ENCODE data around the gene EYS. TPM values are rescaled to one million over a fixed set of nuclear protein-coding genes. Genes with fewer than 3 reads are reported as not detected.

Gene EYS
- polyA plus RNA-seq, 1 of the 3 experiments (the other 2 are of a cell fraction), result 0.05 TPM

DNA sequence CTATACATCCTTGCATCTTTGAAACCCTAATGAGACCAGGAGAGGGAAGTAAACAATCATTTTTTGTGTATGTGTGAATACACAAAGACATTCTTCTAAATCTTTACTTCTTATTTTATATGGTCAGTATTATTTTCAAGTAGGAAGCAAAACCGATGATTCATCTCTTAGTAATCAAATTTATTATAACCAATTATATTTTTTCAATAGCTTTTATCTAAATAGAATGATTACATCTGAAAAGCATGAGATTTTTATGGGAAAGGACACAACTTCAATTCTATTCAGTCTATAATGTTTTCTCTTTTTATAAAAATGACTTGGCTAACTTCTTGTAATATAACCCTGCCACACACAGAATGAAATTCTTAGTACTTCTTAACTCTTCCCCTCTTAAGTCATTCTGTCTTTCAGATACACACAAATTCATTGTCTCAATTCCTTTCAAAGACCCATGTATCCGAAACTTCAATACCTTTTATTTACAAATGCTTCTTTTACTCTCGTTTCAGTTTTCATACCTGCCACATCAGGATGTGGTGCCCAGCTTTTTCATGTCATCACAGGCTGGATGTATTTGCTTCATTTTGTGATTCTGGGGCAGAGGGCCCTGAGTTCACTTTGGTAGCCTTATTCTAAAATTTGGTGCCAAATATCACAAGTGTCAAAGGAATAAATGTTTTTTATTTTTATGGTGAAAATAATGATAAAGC, 1844.4 kb downstream of the EYS start:
- no peaks in the 10 kb centered on the region for H3K27me3 ChIP-seq (ENCODE audit: insufficient read depth)
- no peak overlapping the region for H3K4me3 ChIP-seq (ENCODE audit: low read depth in 2 of 2, low read length in 1 of 2)
- TF ChIP-seq EP300 (IDR thresholded peaks at IDR 0.05; ENCODE audit: borderline replicate concordance in 1 of 2, low read depth in 1 of 2, low read length in 1 of 2) (no peak), NFIC (IDR thresholded peaks at IDR 0.05; ENCODE audit: borderline replicate concordance) (no peak), FOXM1 (IDR thresholded peaks at IDR 0.05; ENCODE audit: low read depth) (no peak), RXRA (IDR thresholded peaks at IDR 0.05; ENCODE audit: borderline replicate concordance, low read depth) (no peak), GATA2 (CRISPR knock-in tag; IDR thresholded peaks at IDR 0.05) (no peak), RAD21 (IDR thresholded peaks at IDR 0.05; ENCODE audit: low read length) (no peak), TEAD4 (IDR thresholded peaks at IDR 0.05; ENCODE audit: borderline replicate concordance, insufficient read depth) (no peak), MEF2A (IDR thresholded peaks at IDR 0.05; ENCODE audit: borderline replicate concordance, low read depth) (no peak), MXI1 (IDR thresholded peaks at IDR 0.05; ENCODE audit: low read depth, low read length) (no peak), GABPA (IDR thresholded peaks at IDR 0.05; ENCODE audit: low read depth) (no peak)
- TF ChIP-seq, protein P1, sequence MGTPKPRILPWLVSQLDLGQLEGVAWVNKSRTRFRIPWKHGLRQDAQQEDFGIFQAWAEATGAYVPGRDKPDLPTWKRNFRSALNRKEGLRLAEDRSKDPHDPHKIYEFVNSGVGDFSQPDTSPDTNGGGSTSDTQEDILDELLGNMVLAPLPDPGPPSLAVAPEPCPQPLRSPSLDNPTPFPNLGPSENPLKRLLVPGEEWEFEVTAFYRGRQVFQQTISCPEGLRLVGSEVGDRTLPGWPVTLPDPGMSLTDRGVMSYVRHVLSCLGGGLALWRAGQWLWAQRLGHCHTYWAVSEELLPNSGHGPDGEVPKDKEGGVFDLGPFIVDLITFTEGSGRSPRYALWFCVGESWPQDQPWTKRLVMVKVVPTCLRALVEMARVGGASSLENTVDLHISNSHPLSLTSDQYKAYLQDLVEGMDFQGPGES (IDR thresholded peaks at IDR 0.05; ENCODE audit: low read depth, low read length), result no peak
- TF ChIP-seq, protein P2, sequence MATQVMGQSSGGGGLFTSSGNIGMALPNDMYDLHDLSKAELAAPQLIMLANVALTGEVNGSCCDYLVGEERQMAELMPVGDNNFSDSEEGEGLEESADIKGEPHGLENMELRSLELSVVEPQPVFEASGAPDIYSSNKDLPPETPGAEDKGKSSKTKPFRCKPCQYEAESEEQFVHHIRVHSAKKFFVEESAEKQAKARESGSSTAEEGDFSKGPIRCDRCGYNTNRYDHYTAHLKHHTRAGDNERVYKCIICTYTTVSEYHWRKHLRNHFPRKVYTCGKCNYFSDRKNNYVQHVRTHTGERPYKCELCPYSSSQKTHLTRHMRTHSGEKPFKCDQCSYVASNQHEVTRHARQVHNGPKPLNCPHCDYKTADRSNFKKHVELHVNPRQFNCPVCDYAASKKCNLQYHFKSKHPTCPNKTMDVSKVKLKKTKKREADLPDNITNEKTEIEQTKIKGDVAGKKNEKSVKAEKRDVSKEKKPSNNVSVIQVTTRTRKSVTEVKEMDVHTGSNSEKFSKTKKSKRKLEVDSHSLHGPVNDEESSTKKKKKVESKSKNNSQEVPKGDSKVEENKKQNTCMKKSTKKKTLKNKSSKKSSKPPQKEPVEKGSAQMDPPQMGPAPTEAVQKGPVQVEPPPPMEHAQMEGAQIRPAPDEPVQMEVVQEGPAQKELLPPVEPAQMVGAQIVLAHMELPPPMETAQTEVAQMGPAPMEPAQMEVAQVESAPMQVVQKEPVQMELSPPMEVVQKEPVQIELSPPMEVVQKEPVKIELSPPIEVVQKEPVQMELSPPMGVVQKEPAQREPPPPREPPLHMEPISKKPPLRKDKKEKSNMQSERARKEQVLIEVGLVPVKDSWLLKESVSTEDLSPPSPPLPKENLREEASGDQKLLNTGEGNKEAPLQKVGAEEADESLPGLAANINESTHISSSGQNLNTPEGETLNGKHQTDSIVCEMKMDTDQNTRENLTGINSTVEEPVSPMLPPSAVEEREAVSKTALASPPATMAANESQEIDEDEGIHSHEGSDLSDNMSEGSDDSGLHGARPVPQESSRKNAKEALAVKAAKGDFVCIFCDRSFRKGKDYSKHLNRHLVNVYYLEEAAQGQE (IDR thresholded peaks at IDR 0.05; ENCODE audit: low read depth, low read length), result no peak
- 0 out of 2 replicates have a peak overlapping the region, but pooled peaks have one; percentile 29 for H2AFZ ChIP-seq (ENCODE audit: low read depth)
- no peaks in the 10 kb centered on the region for H3K9me2 ChIP-seq
- H3K36me3 ChIP-seq (replicated peaks in 1 of 2; ENCODE audit: control insufficient read depth in 1 of 2, insufficient read depth in 2 of 2, low read length in 1 of 2), result no peaks in the 10 kb centered on the region
- ChIA-PET CTCF (interaction anchor here (1.0 kb wide), 1 partner anchor 17 kb away, joined by 3 read pairs; no protein-coding TSS in a partner anchor), POLR2A (no interaction called here)
- no peaks in the 10 kb centered on the region for H3K4me1 ChIP-seq (ENCODE audit: control insufficient read depth in 1 of 2, insufficient read depth in 2 of 2, low read depth in 1 of 2, low read length in 1 of 2)
- no peak overlapping the region for H3K4me2 ChIP-seq
- no peaks in the 10 kb centered on the region for H3F3A ChIP-seq (replicated peaks; ENCODE audit: insufficient read depth)
- H3K27ac ChIP-seq (ENCODE audit: low read depth in 2 of 2, low read length in 1 of 2), result no peak overlapping the region
- no peak overlapping the region for H3K9ac ChIP-seq
- no peaks in the 10 kb centered on the region for H3K9me3 ChIP-seq
- DNase-seq, result no peak
- WGBS (ENCODE audit: low lambda C conversion rate), result 40% methylated on average over 3 of the region's 3 CpGs
- H3K79me2 ChIP-seq (ENCODE audit: insufficient read depth), result no peaks in the 10 kb centered on the region
- no peaks in the 10 kb centered on the region for H4K20me1 ChIP-seq (ENCODE audit: insufficient read depth)

DNA sequence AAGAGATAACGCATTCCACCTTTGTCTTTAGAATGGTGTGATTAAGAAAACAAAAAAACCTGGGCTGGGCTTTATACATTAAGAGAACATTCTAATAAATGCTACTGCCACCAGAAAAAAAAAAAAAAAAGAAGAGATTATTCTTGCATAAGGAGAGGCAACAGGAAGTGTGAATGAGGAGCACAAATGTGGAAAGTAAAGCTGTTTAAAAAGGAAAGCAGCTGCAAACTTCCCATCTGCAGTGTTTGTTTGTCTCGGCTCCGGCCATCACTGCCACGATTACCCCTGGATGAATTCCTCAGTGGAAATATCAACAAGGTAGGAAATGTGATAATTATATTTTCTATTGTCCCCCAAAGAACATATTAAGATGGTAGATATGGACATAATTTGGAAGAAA, 1847.5 kb downstream of the EYS start:
- ChIA-PET CTCF (interaction anchor here (0.7 kb wide), 1 partner anchor 20 kb away, joined by 3 read pairs; no protein-coding TSS in a partner anchor), POLR2A (no interaction called here)
- TF ChIP-seq TAF1 (IDR thresholded peaks at IDR 0.05; ENCODE audit: borderline replicate concordance, low read depth, low read length), result no peak
- no peak for TF ChIP-seq ELF1 (IDR thresholded peaks at IDR 0.05)
- no peak for TF ChIP-seq TCF12 (IDR thresholded peaks at IDR 0.05)
- no peak for TF ChIP-seq TEAD4 (IDR thresholded peaks at IDR 0.05; ENCODE audit: borderline replicate concordance, insufficient read depth)
- no peak for TF ChIP-seq FOXM1 (IDR thresholded peaks at IDR 0.05; ENCODE audit: low read depth)
- TF ChIP-seq, protein P3, sequence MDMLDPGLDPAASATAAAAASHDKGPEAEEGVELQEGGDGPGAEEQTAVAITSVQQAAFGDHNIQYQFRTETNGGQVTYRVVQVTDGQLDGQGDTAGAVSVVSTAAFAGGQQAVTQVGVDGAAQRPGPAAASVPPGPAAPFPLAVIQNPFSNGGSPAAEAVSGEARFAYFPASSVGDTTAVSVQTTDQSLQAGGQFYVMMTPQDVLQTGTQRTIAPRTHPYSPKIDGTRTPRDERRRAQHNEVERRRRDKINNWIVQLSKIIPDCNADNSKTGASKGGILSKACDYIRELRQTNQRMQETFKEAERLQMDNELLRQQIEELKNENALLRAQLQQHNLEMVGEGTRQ (IDR thresholded peaks at IDR 0.05; ENCODE audit: borderline replicate concordance, low read depth, low read length), result no peak
- TF ChIP-seq SIN3A (IDR thresholded peaks at IDR 0.05; ENCODE audit: borderline replicate concordance, low read depth, low read length), result no peak
- TF ChIP-seq EP300 (IDR thresholded peaks at IDR 0.05; ENCODE audit: borderline replicate concordance in 1 of 2, low read depth in 1 of 2, low read length in 1 of 2), result no peak
- TF ChIP-seq RXRA (IDR thresholded peaks at IDR 0.05; ENCODE audit: borderline replicate concordance, low read depth), result no peak
- no peak for TF ChIP-seq RAD21 (IDR thresholded peaks at IDR 0.05; ENCODE audit: low read length)
- TF ChIP-seq, protein P4, sequence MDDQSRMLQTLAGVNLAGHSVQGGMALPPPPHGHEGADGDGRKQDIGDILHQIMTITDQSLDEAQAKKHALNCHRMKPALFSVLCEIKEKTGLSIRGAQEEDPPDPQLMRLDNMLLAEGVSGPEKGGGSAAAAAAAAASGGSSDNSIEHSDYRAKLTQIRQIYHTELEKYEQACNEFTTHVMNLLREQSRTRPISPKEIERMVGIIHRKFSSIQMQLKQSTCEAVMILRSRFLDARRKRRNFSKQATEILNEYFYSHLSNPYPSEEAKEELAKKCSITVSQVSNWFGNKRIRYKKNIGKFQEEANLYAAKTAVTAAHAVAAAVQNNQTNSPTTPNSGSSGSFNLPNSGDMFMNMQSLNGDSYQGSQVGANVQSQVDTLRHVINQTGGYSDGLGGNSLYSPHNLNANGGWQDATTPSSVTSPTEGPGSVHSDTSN (IDR thresholded peaks at IDR 0.05), result no peak
- no peak for TF ChIP-seq NRF1 (IDR thresholded peaks at IDR 0.05; ENCODE audit: low read depth, low read length)
- no peak for TF ChIP-seq YY1 (IDR thresholded peaks at IDR 0.05; ENCODE audit: low read depth)
- TF ChIP-seq RFX5 (IDR thresholded peaks at IDR 0.05; ENCODE audit: low read length), result no peak

More for the DNA sequence above, 1847.5 kb downstream of the EYS start:
- 83% methylated on average over 4 of the region's 4 CpGs for WGBS (ENCODE audit: low lambda C conversion rate)
- Histone ChIP-seq H3K27me3 (ENCODE audit: insufficient read depth) (no peaks in the 10 kb centered on the region), H3K9me2 (no peaks in the 10 kb centered on the region), H3K4me2 (no peak overlapping the region), H3F3A (replicated peaks; ENCODE audit: insufficient read depth) (no peaks in the 10 kb centered on the region), H3K36me3 (replicated peaks in 1 of 2; ENCODE audit: control insufficient read depth in 1 of 2, insufficient read depth in 2 of 2, low read length in 1 of 2) (no peaks in the 10 kb centered on the region), H2AFZ (ENCODE audit: low read depth) (no peak overlapping the region), H4K20me1 (ENCODE audit: insufficient read depth) (no peaks in the 10 kb centered on the region), H3K79me2 (ENCODE audit: insufficient read depth) (no peaks in the 10 kb centered on the region), H3K4me3 (ENCODE audit: low read depth in 2 of 2, low read length in 1 of 2) (no peak overlapping the region), H3K9ac (no peak overlapping the region), H3K9me3 (no peaks in the 10 kb centered on the region), H3K4me1 (ENCODE audit: control insufficient read depth in 1 of 2, insufficient read depth in 2 of 2, low read depth in 1 of 2, low read length in 1 of 2) (no peaks in the 10 kb centered on the region), H3K27ac (ENCODE audit: low read depth in 2 of 2, low read length in 1 of 2) (no peak overlapping the region)
- DNase-seq, result no peak

Data from SK-N-SH (cell line).